ENCODE measurements around the gene OR5W2. TPM values are rescaled to one million over a fixed set of nuclear protein-coding genes. Genes with fewer than 3 reads are reported as not detected.
A peak's percentile ranks its signal among the peaks of the same experiment; 100 is the strongest.

Gene OR5W2
- total and polyA plus RNA-seq, 10 of the 15 experiments (the other 5 are each of a cell fraction or from before 2014, with no cell fraction given): not detected

DNA sequence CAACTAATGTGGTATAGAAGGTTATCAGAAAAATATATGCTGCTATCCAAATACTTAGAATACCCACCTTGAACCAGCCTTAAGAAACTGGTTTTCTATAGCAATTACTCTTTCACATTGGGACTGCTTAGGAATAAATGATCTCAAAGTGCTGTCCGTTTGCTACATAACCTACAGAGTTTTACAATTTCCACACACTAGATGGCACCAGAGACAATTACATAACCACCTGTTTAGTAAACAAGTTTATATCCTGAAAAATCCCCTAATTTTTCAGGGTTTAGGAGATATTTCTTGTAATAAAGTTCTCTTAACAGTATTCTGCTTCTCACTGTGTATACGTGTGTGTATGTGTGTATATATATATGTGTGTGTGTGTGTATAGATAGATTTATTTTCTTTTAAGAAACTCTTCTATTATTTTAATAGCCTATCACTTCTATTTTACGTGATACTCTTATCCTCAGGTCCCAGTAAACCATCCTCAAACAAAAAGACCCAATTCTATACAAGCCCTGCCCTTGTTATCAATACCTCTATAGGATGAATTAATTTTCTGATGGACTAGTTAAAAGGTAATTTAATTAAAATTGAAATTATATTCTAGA, 28.5 kb upstream of the OR5W2 start:
- ChIA-PET SMC1A (ENCODE audit: uncharacterized antibody, unreplicated experiment) (no interaction called here), POLR2A (no interaction called here), RAD21 (ENCODE audit: unreplicated experiment) (no interaction called here), CTCF (interaction anchor here (0.7 to 1.3 kb wide), 3 partner anchors 84 to 843 kb away, joined by 3 to 4 read pairs (median 3); no protein-coding TSS in a partner anchor)
- Histone ChIP-seq H3K27ac (ENCODE audit: control insufficient read depth, insufficient read depth) (no peak overlapping the region), H3K79me2 (ENCODE audit: control insufficient read depth, insufficient read depth, low read length) (no peaks in the 10 kb centered on the region), H3K4me2 (ENCODE audit: control insufficient read depth, insufficient read depth) (no peak overlapping the region), H4K20me1 (ENCODE audit: control insufficient read depth, insufficient read depth) (no peaks in the 10 kb centered on the region), H3K36me3 (ENCODE audit: control insufficient read depth in 2 of 2, insufficient read depth in 2 of 2, low read length in 1 of 2) (no peaks in the 10 kb centered on the region), H3K27me3 (replicated peaks in 1 of 2; ENCODE audit: control insufficient read depth in 2 of 2, insufficient read depth in 2 of 2, low read length in 1 of 2) (no peaks in the 10 kb centered on the region), H3K4me1 (ENCODE audit: control insufficient read depth, insufficient read depth, low read length) (no peaks in the 10 kb centered on the region), H3K9me3 (replicated peaks; ENCODE audit: control insufficient read depth, insufficient read depth, low read length) (no peaks in the 10 kb centered on the region), H2AFZ (ENCODE audit: control insufficient read depth, low read depth, low read length) (no peak overlapping the region), H3K9ac (ENCODE audit: control insufficient read depth, insufficient read depth, low read length) (no peak overlapping the region), H3K4me3 (no peak overlapping the region)
- TF ChIP-seq, protein P1, sequence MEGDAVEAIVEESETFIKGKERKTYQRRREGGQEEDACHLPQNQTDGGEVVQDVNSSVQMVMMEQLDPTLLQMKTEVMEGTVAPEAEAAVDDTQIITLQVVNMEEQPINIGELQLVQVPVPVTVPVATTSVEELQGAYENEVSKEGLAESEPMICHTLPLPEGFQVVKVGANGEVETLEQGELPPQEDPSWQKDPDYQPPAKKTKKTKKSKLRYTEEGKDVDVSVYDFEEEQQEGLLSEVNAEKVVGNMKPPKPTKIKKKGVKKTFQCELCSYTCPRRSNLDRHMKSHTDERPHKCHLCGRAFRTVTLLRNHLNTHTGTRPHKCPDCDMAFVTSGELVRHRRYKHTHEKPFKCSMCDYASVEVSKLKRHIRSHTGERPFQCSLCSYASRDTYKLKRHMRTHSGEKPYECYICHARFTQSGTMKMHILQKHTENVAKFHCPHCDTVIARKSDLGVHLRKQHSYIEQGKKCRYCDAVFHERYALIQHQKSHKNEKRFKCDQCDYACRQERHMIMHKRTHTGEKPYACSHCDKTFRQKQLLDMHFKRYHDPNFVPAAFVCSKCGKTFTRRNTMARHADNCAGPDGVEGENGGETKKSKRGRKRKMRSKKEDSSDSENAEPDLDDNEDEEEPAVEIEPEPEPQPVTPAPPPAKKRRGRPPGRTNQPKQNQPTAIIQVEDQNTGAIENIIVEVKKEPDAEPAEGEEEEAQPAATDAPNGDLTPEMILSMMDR (IDR thresholded peaks at IDR 0.05 in 2 of 3, conservative IDR thresholded peaks at IDR 0.05 in 1 of 3; ENCODE audit: control insufficient read depth in 2 of 3, extremely low read depth in 1 of 3, insufficient read depth in 1 of 3, low read depth in 3 of 3, low read length in 3 of 3): peak; percentile 37 to 61 (median 38); a peak in 4 of 6 replicates
- TF ChIP-seq SMC3 (IDR thresholded peaks at IDR 0.05; ENCODE audit: borderline replicate concordance, low read length): peak; percentile 53; the same call in 1 of the 2 replicates
- peak; percentile 58 for TF ChIP-seq RAD21 (IDR thresholded peaks at IDR 0.05; ENCODE audit: insufficient read depth, low read depth, low read length)
- TF ChIP-seq MYC (IDR thresholded peaks at IDR 0.05; ENCODE audit: insufficient read depth, insufficient read length, insufficient replicate concordance, low read length, severe bottlenecking): no peak
- ATAC-seq (peak; percentile 61; the same call in 2 of the 3 replicates), FAIRE-seq (peak; percentile 54), DNase-seq (ENCODE audit: low read depth, low spot score) (no peak)
- in situ Hi-C loops (cut with MboI): loop anchor here (25.0 kb wide), 1 partner anchor 1319 kb away; no protein-coding TSS in a partner anchor
- intact Hi-C loops (cut with micrococcal nuclease; ENCODE audit: unreplicated experiment): loop anchor here (1.0 to 5.0 kb wide), 3 partner anchors 679 to 1306 kb away; no protein-coding TSS in a partner anchor
- no TSS peak for BruUV-seq (replicated peaks)
- WGBS (ENCODE audit: insufficient coverage, insufficient replicate concordance, low lambda C conversion rate, missing lambda C conversion rate): 0% methylated on average over 3 of the region's 3 CpGs

Measured in GM12878 (cell line).